HepG2 (cell line): ENCODE results near the gene GPC3. TPM values are rescaled to one million over a fixed set of nuclear protein-coding genes. Genes with fewer than 3 reads are reported as not detected.

Experiments
- ATAC-seq: fragments of 200-7000 bp; cut with Tn5 transposase; 3 replicates; pipeline ENCODE4 v1.9.1; 2020; ENCODE audit warnings: mild to moderate bottlenecking, moderate library complexity
- BruUV-seq: library from RNA; stranded (reverse); fragments of 400-500 nt; replicated peaks from 2 replicates; lab custom pipeline; 2021; lab: Mats Ljungman, UMichigan
- CTCF ChIA-PET: fragments of 300-600 bp; formaldehyde crosslinking; extraction: SDS; loops from one replicate; lab custom pipeline; 2021; ENCODE audit warnings: low total read pairs, inconsistent platforms, low intra/inter-chr PET ratio; lab: Yijun Ruan, JAX
- POLR2A ChIA-PET: fragments of 350-600 bp; sonication (Branson Sonifier 250); formaldehyde crosslinking; loops from one replicate; lab custom pipeline; 2020; ENCODE audit warnings: antibody characterized with exemption, inconsistent platforms; lab: Yijun Ruan, JAX
- DNase-seq: peaks from one replicate; pipeline ENCODE4 v3.0.0-alpha.2; 2015; ENCODE audit warnings: low spot score
- FAIRE-seq: peaks from 3 replicates; lab custom pipeline; 2011; peaks lifted over from hg19 to GRCh38; lab: Jason Lieb, UNC
- H2AFZ ChIP-seq: one replicate; pipeline ENCODE4 v1.6.1; 2011; ENCODE audit warnings: low read length, inconsistent platforms
- H3K27ac ChIP-seq: fragments of 300-600 bp; 3 replicates; pipeline ENCODE4 v1.8.0; 2011; ENCODE audit warnings: mixed run types, mild to moderate bottlenecking, mixed read lengths, low read length, inconsistent platforms; ENCODE audit not compliant: insufficient read depth; ENCODE audit errors: extremely low read length
- H3K27me3 ChIP-seq, 2 experiments: fragments of 200-600 bp in 1 of 2; 2 replicates in 1 of 2; 3 replicates in 1 of 2; pipeline versions ENCODE4 v1.6.0 to v1.8.0; 2011; ENCODE audit warnings: low read length in 2 of 2, mild to moderate bottlenecking in 2 of 2, moderate library complexity in 2 of 2, inconsistent platforms in 1 of 2; ENCODE audit not compliant: insufficient read depth in 2 of 2, control insufficient read depth in 1 of 2
- H3K36me3 ChIP-seq, 2 experiments: fragments of 200-600 bp in 1 of 2; replicated peaks in 1 of 2; 2 replicates in 1 of 2; 3 replicates in 1 of 2; pipeline versions ENCODE4 v1.5.1 to v1.8.0; 2011; ENCODE audit warnings: low read length in 2 of 2, inconsistent platforms in 1 of 2; ENCODE audit not compliant: insufficient read depth in 2 of 2, control insufficient read depth in 1 of 2
- H3K4me1 ChIP-seq: 2 replicates; pipeline ENCODE4 v1.5.1; 2012; ENCODE audit warnings: low read length, inconsistent platforms; ENCODE audit not compliant: insufficient read depth
- H3K4me2 ChIP-seq: 2 replicates; pipeline ENCODE4 v1.6.0; 2011; ENCODE audit warnings: low read depth, low read length, inconsistent platforms
- H3K4me3 ChIP-seq, 3 experiments: fragments of 200-600 bp in 1 of 3; sonication (generic), shearing (Covaris generic) in 1 of 3; replicated peaks in 1 of 3; 2 replicates each; pipeline ENCODE4 v1.5.1; 2011 to 2016; ENCODE audit warnings: low read length in 3 of 3, inconsistent platforms in 2 of 3, low read depth in 2 of 3, mild to moderate bottlenecking in 2 of 3, control low read depth in 1 of 3, mixed read lengths in 1 of 3; ENCODE audit not compliant: insufficient read depth in 1 of 3
- H3K79me2 ChIP-seq: one replicate; pipeline ENCODE4 v1.6.1; 2011; ENCODE audit warnings: low read length, inconsistent platforms; ENCODE audit not compliant: insufficient read depth
- H3K9ac ChIP-seq: 2 replicates; pipeline ENCODE4 v1.6.0; 2011; ENCODE audit warnings: mild to moderate bottlenecking, low read depth, low read length, inconsistent platforms; ENCODE audit not compliant: insufficient read depth
- H3K9me3 ChIP-seq: 2 replicates; pipeline ENCODE4 v1.5.1; 2012; ENCODE audit warnings: mild to moderate bottlenecking, low read length
- H4K20me1 ChIP-seq: 2 replicates; pipeline ENCODE4 v1.6.0; 2011; ENCODE audit warnings: inconsistent platforms, mild to moderate bottlenecking, low read length, moderate library complexity; ENCODE audit not compliant: insufficient read depth
- ATRX ChIP-seq: sonication (generic); formaldehyde crosslinking; IDR thresholded peaks from 2 replicates; pipeline ENCODE4 v1.4.0; 2020; ENCODE audit warnings: missing genetic modification reagents, borderline replicate concordance
- DBP ChIP-seq: sonication (generic); formaldehyde crosslinking; IDR thresholded peaks from 2 replicates; pipeline ENCODE4 v1.4.0; 2020; ENCODE audit warnings: missing genetic modification reagents; ENCODE audit errors: not compliant biosample characterization
- FOXM1 ChIP-seq: sonication (generic); formaldehyde crosslinking; IDR thresholded peaks from 2 replicates; pipeline ENCODE4 v1.5.0; 2020; ENCODE audit warnings: missing genetic modification reagents
- HMG20A ChIP-seq: IDR thresholded peaks from 2 replicates; pipeline ENCODE4 v1.6.1; 2016; ENCODE audit warnings: borderline replicate concordance
- HNRNPH1 ChIP-seq: fragments of 200-400 bp; formaldehyde crosslinking; optimal IDR thresholded peaks from 2 replicates; pipeline ENCODE3; 2017; ENCODE audit warnings: mild to moderate bottlenecking, low read depth, low read length
- IKZF4 ChIP-seq: sonication (generic); formaldehyde crosslinking; IDR thresholded peaks from 2 replicates; pipeline ENCODE4 v1.5.1; 2020; ENCODE audit warnings: borderline replicate concordance, mild to moderate bottlenecking, low read depth, missing genetic modification reagents; ENCODE audit errors: not compliant biosample characterization
- MIER2 ChIP-seq: IDR thresholded peaks from 2 replicates; pipeline ENCODE4 v1.6.1; 2016; ENCODE audit warnings: missing biosample characterization, missing genetic modification reagents
- MXD3 ChIP-seq: IDR thresholded peaks from 2 replicates; pipeline ENCODE4 v1.6.1; 2016; ENCODE audit warnings: mild to moderate bottlenecking, missing biosample characterization, missing genetic modification reagents
- SMYD3 ChIP-seq: sonication (generic); formaldehyde crosslinking; IDR thresholded peaks from 2 replicates; pipeline ENCODE4 v1.8.1; 2023; ENCODE audit warnings: mild to moderate bottlenecking, missing genetic modification reagents
- ZNF136 ChIP-seq: sonication (generic); formaldehyde crosslinking; IDR thresholded peaks from 2 replicates; pipeline ENCODE4 v1.8.1; 2022; ENCODE audit warnings: low read depth, mild to moderate bottlenecking, moderate library complexity, missing genetic modification reagents
- ZNF142 ChIP-seq: sonication (generic); formaldehyde crosslinking; IDR thresholded peaks from 2 replicates; pipeline ENCODE4 v1.4.0; 2020; ENCODE audit warnings: missing genetic modification reagents
- ZNF296 ChIP-seq: sonication (generic); formaldehyde crosslinking; conservative IDR thresholded peaks from 2 replicates; pipeline ENCODE4 v1.5.0; 2020; ENCODE audit warnings: mild to moderate bottlenecking, missing genetic modification reagents
- ZNF672 ChIP-seq: sonication (generic); formaldehyde crosslinking; IDR thresholded peaks from 2 replicates; pipeline ENCODE4 v1.8.1; 2022; ENCODE audit warnings: missing genetic modification reagents
- ZNF724P ChIP-seq: sonication (generic); formaldehyde crosslinking; IDR thresholded peaks from 2 replicates; pipeline ENCODE4 v1.8.0; 2022; ENCODE audit warnings: missing genetic modification reagents, borderline replicate concordance
- WGBS: methylation state at CpG from one replicate; pipeline ENCODE4 v1.1.6; 2017; ENCODE audit warnings: low lambda C conversion rate; 5-methylcytosine and 5-hydroxymethylcytosine counted together
- in situ Hi-C: cut with HindIII; loops from 2 replicates; pipeline ENCODE4 v1.10.0; 2017; ENCODE audit warnings: low pct_unique_long_range_greater_than_20kb; ENCODE audit not compliant: extremely low pct_ligation_motif_present
- intact Hi-C: fragments of 100-400 bp; cut with micrococcal nuclease; formaldehyde crosslinking; loops from one replicate; pipeline ENCODE4 v1.10.0; 2022; ENCODE audit not compliant: unreplicated experiment
- polyA plus RNA-seq, 8 experiments: library from polyadenylated mRNA; depleted of rRNA in 3 of 8; stranded (reverse) in 7 of 8; unstranded in 1 of 8; fragments of >200 nt; fragmentation: Illumina TruSeq in 4 of 8; extraction: Trizol in 4 of 8; gene quantifications; 2 replicates each; pipeline versions ENCODE4 v1.2.1 to v1.2.3, GENCODE V29; 2011 to 2016; ENCODE audit warnings: low read depth in 4 of 8, missing spikeins in 1 of 8, mixed read lengths in 1 of 8; ENCODE audit not compliant: insufficient read depth in 1 of 8
- total RNA-seq, 5 experiments: library from RNA; depleted of rRNA; stranded (reverse); fragments of >200 nt; fragmentation: Illumina TruSeq; extraction: Trizol; gene quantifications; 2 replicates each; pipeline ENCODE4 v1.2.3, GENCODE V29; 2016; ENCODE audit warnings: low read depth in 1 of 5
- TF ChIP-seq, protein P1 (sequence below): sonication (generic); formaldehyde crosslinking; IDR thresholded peaks from 2 replicates; pipeline ENCODE4 v1.4.0; 2020; ENCODE audit warnings: mild to moderate bottlenecking, missing genetic modification reagents

GPC3 gene
- total and polyA plus RNA-seq, 2 of the 13 experiments (the other 11 are each of a cell fraction or from before 2014, with no cell fraction given): 1,799 to 3,263 TPM

GRCh38 chrX:134000260-134001245 lies 15.2 kb upstream of the GPC3 start:
- no peak overlapping the region for H3K27ac ChIP-seq
- FAIRE-seq: no peak
- intact Hi-C loops (no loop called here), in situ Hi-C loops (no loop called here)
- TF ChIP-seq ZNF672: no peak
- no peak for TF ChIP-seq ATRX
- TF ChIP-seq MIER2: no peak
- TF ChIP-seq ZNF136 (CRISPR knock-in tag): no peak
- TF ChIP-seq DBP (CRISPR knock-in tag): no peak
- TF ChIP-seq HNRNPH1: no peak
- TF ChIP-seq ZNF296: no peak
- no peak for TF ChIP-seq MXD3 (CRISPR knock-in tag)
- TF ChIP-seq, protein P1, sequence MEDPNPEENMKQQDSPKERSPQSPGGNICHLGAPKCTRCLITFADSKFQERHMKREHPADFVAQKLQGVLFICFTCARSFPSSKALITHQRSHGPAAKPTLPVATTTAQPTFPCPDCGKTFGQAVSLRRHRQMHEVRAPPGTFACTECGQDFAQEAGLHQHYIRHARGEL: no peak
- TF ChIP-seq SMYD3 (CRISPR knock-in tag): no peak
- no peak for TF ChIP-seq HMG20A (CRISPR knock-in tag)
- TF ChIP-seq FOXM1 (CRISPR knock-in tag): no peak
- no peak for TF ChIP-seq IKZF4 (CRISPR knock-in tag)
- TF ChIP-seq ZNF724P: no peak
- no peak for TF ChIP-seq ZNF142 (CRISPR knock-in tag)
- H3K9ac ChIP-seq: no peak overlapping the region
- BruUV-seq: no TSS peak
- H3K79me2 ChIP-seq: peaks cover 11% of the 10 kb centered on the region
- H3K9me3 ChIP-seq: no peaks in the 10 kb centered on the region
- WGBS: 83% methylated on average over 14 of the region's 14 CpGs
- H3K27me3 ChIP-seq: no peaks in the 10 kb centered on the region
- H3K36me3 ChIP-seq: no peaks in the 10 kb centered on the region
- no peak overlapping the region for H2AFZ ChIP-seq
- CTCF ChIA-PET: no interaction called here
- ATAC-seq: no peak
- DNase-seq: no peak
- H3K4me3 ChIP-seq: no peak overlapping the region
- H3K4me2 ChIP-seq: no peak overlapping the region
- POLR2A ChIA-PET: interaction anchor here (1.2 to 1.6 kb wide), 2 partner anchors 12 to 25 kb away, joined by 3 to 5 read pairs; no protein-coding TSS in a partner anchor
- no peaks in the 10 kb centered on the region for H4K20me1 ChIP-seq
- H3K4me1 ChIP-seq: peaks cover 95% of the 10 kb centered on the region
